Keratinocyte (primary cell): ENCODE data around the gene G6PC1. TPM values are rescaled to one million over a fixed set of nuclear protein-coding genes. Genes with fewer than 3 reads are reported as not detected.

Experiments
- DNase-seq: peaks from one replicate; pipeline ENCODE4 v3.0.0-alpha.2; 2011; ENCODE audit warnings: low read depth, missing footprints, low spot score
- FAIRE-seq: peaks from 2 replicates; lab custom pipeline; 2011; peaks lifted over from hg19 to GRCh38; lab: Jason Lieb, UNC
- H2AFZ ChIP-seq: 2 replicates; pipeline ENCODE4 v1.6.0; 2012; ENCODE audit warnings: low read length, control low read depth, inconsistent platforms; ENCODE audit not compliant: control insufficient read depth
- H3K27ac ChIP-seq: 2 replicates; pipeline ENCODE4 v1.5.1; 2011; ENCODE audit warnings: low read length; ENCODE audit not compliant: control insufficient read depth, insufficient read depth
- H3K27me3 ChIP-seq: 3 replicates; pipeline ENCODE4 v1.6.0; 2011; ENCODE audit warnings: low read length; ENCODE audit not compliant: control insufficient read depth, insufficient read depth; ENCODE audit errors: extremely low read depth
- H3K36me3 ChIP-seq, 2 experiments: 2 replicates in 1 of 2; 3 replicates in 1 of 2; pipeline ENCODE4 v1.5.1; 2011; ENCODE audit warnings: low read length in 2 of 2, mild to moderate bottlenecking in 1 of 2; ENCODE audit not compliant: control insufficient read depth in 2 of 2, insufficient read depth in 2 of 2; ENCODE audit errors: extremely low read depth in 1 of 2
- H3K4me1 ChIP-seq: 3 replicates; pipeline ENCODE4 v1.5.1; 2011; ENCODE audit warnings: low read length; ENCODE audit not compliant: control insufficient read depth, insufficient read depth; ENCODE audit errors: extremely low read depth
- H3K4me2 ChIP-seq: 3 replicates; pipeline ENCODE4 v1.6.0; 2011; ENCODE audit warnings: low read depth, low read length; ENCODE audit not compliant: control insufficient read depth, insufficient read depth; ENCODE audit errors: extremely low read depth
- H3K4me3 ChIP-seq, 3 experiments: fragments of 200-600 bp in 1 of 3; sonication (generic) in 1 of 3; 2 replicates in 2 of 3; 3 replicates in 1 of 3; pipeline ENCODE4 v1.5.1; 2011 to 2016; ENCODE audit warnings: low read length in 3 of 3, mild to moderate bottlenecking in 3 of 3, control low read depth in 2 of 3, inconsistent platforms in 1 of 3, low read depth in 1 of 3, mixed read lengths in 1 of 3, mixed run types in 1 of 3, moderate library complexity in 1 of 3; ENCODE audit not compliant: control insufficient read depth in 2 of 3, insufficient read depth in 2 of 3; ENCODE audit errors: extremely low read depth in 1 of 3
- H3K79me2 ChIP-seq: 2 replicates; pipeline ENCODE4 v1.6.0; 2012; ENCODE audit warnings: low read length; ENCODE audit not compliant: control insufficient read depth, insufficient read depth
- H3K9ac ChIP-seq: 3 replicates; pipeline ENCODE4 v1.6.0; 2011; ENCODE audit warnings: low read length; ENCODE audit not compliant: control insufficient read depth, insufficient read depth; ENCODE audit errors: extremely low read depth
- H3K9me1 ChIP-seq: 3 replicates; pipeline ENCODE4 v1.6.0; 2011; ENCODE audit warnings: low read length; ENCODE audit not compliant: control insufficient read depth, insufficient read depth; ENCODE audit errors: extremely low read depth
- H3K9me3 ChIP-seq: 2 replicates; pipeline ENCODE4 v1.5.1; 2012; ENCODE audit warnings: low read depth, low read length; ENCODE audit not compliant: control insufficient read depth
- H4K20me1 ChIP-seq: 3 replicates; pipeline ENCODE4 v1.6.0; 2011; ENCODE audit warnings: low read length; ENCODE audit not compliant: control insufficient read depth, insufficient read depth; ENCODE audit errors: extremely low read depth
- EZH2 ChIP-seq: IDR thresholded peaks from one replicate; pipeline ENCODE4 v1.6.1; 2012; ENCODE audit warnings: inconsistent platforms, mild to moderate bottlenecking, low read length, moderate library complexity
- dilution Hi-C: fragments of 300-500 bp; cut with MboI; formaldehyde crosslinking; loops from one replicate; pipeline ENCODE4 v1.7.0; 2020; ENCODE audit warnings: low sequenced_read_pairs; ENCODE audit not compliant: extremely low pct_ligation_motif_present
- polyA plus RNA-seq, 5 experiments: library from polyadenylated mRNA; depleted of rRNA in 3 of 5; stranded (reverse) in 3 of 5; stranded (forward) in 1 of 5; unstranded in 1 of 5; fragments of >200 nt; gene quantifications; 1 replicate in 1 of 5; 2 replicates in 3 of 5; 3 replicates in 1 of 5; pipeline versions ENCODE4 v1.2.1 to v1.2.3, GENCODE V29; 2011 to 2012; ENCODE audit warnings: missing spikeins in 2 of 5, low read depth in 1 of 5, low replicate concordance in 1 of 5
- TF ChIP-seq, protein P1 (sequence below), 3 experiments: IDR thresholded peaks in 1 of 3; conservative IDR thresholded peaks in 1 of 3; optimal IDR thresholded peaks in 1 of 3; 2 replicates in 2 of 3; 3 replicates in 1 of 3; pipeline versions ENCODE3 to v1.5.1; 2011; ENCODE audit warnings: low read length in 3 of 3, mild to moderate bottlenecking in 3 of 3, moderate library complexity in 2 of 3, control low read depth in 1 of 3, inconsistent platforms in 1 of 3; ENCODE audit not compliant: insufficient read depth in 2 of 3; ENCODE audit errors: extremely low read depth in 1 of 3

G6PC1 gene
- polyA plus RNA-seq, 1 donor (not counting 4 experiments of a cell fraction or from before 2014, with no cell fraction given) = not detected

DNA sequence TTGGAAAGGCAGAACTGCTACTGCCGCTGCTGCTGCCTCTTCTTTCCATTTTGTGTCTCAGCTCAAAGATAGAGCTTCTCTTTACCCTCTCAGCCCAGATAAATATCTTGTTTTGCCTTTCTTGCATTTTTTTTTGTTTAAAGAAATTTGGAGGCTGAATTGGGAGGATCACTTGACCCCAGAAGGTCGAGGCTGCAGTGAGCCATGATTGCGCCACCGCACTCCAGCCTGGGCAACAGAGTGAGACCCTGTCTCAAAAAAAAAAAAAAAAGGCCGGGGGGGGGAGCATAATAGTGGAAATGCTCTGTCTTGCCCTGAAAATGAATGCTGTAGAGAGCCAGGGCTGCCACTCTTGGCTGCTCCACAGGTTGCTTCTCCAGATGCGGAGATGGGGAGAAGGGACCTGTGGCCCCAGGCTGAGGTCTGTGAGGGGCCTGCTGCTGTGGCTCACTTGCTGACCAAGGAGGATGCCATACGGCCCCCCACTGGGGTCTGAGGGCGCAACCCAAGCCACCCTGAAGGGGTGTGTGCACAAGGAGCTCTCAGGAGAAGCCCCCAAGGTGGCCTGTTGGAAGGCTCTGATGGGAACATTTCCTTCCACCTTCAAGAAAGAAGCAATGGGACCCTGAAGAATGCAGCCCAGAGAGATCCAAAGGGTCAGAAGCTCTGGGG lies 21.5 kb upstream of the G6PC1 start:
- H3K9ac ChIP-seq = no peak overlapping the region
- H3K4me1 ChIP-seq = no peaks in the 10 kb centered on the region
- no peaks in the 10 kb centered on the region for H3K9me3 ChIP-seq
- no peak for DNase-seq
- H2AFZ ChIP-seq = no peak overlapping the region
- TF ChIP-seq, protein P1, sequence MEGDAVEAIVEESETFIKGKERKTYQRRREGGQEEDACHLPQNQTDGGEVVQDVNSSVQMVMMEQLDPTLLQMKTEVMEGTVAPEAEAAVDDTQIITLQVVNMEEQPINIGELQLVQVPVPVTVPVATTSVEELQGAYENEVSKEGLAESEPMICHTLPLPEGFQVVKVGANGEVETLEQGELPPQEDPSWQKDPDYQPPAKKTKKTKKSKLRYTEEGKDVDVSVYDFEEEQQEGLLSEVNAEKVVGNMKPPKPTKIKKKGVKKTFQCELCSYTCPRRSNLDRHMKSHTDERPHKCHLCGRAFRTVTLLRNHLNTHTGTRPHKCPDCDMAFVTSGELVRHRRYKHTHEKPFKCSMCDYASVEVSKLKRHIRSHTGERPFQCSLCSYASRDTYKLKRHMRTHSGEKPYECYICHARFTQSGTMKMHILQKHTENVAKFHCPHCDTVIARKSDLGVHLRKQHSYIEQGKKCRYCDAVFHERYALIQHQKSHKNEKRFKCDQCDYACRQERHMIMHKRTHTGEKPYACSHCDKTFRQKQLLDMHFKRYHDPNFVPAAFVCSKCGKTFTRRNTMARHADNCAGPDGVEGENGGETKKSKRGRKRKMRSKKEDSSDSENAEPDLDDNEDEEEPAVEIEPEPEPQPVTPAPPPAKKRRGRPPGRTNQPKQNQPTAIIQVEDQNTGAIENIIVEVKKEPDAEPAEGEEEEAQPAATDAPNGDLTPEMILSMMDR (optimal IDR thresholded peaks at IDR 0.05 in 1 of 3, IDR thresholded peaks at IDR 0.05 in 1 of 3, conservative IDR thresholded peaks at IDR 0.05 in 1 of 3; ENCODE audit: extremely low read depth in 1 of 3, insufficient read depth in 2 of 3, low read length in 3 of 3) = no peak
- TF ChIP-seq EZH2 = no peak
- H3K4me2 ChIP-seq = no peak overlapping the region
- H4K20me1 ChIP-seq = no peaks in the 10 kb centered on the region
- H3K79me2 ChIP-seq = no peaks in the 10 kb centered on the region
- no peak for FAIRE-seq
- no peak overlapping the region for H3K27ac ChIP-seq
- no peaks in the 10 kb centered on the region for H3K36me3 ChIP-seq
- no peak overlapping the region for H3K4me3 ChIP-seq
- dilution Hi-C loops = no loop called here
- H3K9me1 ChIP-seq = no peaks in the 10 kb centered on the region
- H3K27me3 ChIP-seq = peaks cover 25% of the 10 kb centered on the region

DNA sequence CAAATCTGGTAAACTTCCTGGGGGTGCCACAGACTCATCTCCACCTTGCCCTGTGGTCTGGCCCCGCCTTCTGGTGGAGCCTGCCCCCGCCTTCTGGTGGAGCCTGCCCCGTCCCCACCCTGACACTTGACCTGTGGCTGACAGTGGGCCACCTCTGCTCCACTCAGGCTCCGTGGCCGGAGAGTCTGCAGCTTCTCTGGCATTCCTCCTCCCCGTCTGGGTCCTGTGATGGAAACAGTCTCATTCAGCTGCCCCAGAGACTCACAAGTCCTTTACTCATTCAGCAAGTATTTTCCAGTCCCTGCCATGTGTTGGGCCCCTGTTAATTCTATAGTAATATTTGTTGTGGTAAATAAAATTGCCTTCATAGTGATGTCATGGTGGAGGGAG lies 21.0 kb upstream of the G6PC1 start:
- no peak for FAIRE-seq
- no peak overlapping the region for H3K9ac ChIP-seq
- H3K9me1 ChIP-seq = no peaks in the 10 kb centered on the region
- no peaks in the 10 kb centered on the region for H3K79me2 ChIP-seq
- no peaks in the 10 kb centered on the region for H3K4me1 ChIP-seq
- DNase-seq = no peak
- no peak for TF ChIP-seq EZH2
- TF ChIP-seq, protein P1 (optimal IDR thresholded peaks at IDR 0.05 in 1 of 3, IDR thresholded peaks at IDR 0.05 in 1 of 3, conservative IDR thresholded peaks at IDR 0.05 in 1 of 3; ENCODE audit: extremely low read depth in 1 of 3, insufficient read depth in 2 of 3, low read length in 3 of 3) = no peak
- H3K27me3 ChIP-seq = peaks cover 25% of the 10 kb centered on the region
- H4K20me1 ChIP-seq = no peaks in the 10 kb centered on the region
- no peak overlapping the region for H3K4me2 ChIP-seq
- dilution Hi-C loops = no loop called here
- no peak overlapping the region for H3K4me3 ChIP-seq
- no peak overlapping the region for H3K27ac ChIP-seq
- no peaks in the 10 kb centered on the region for H3K9me3 ChIP-seq
- H3K36me3 ChIP-seq = no peaks in the 10 kb centered on the region
- H2AFZ ChIP-seq = no peak overlapping the region
